Islet precursor cell (in vitro differentiated cells): ENCODE measurements around the gene FANCI.

Experiments
- DNase-seq: peaks from one replicate; pipeline ENCODE4 v3.0.0-alpha.2; 2018

Gene FANCI

GRCh38 chr15:89334510-89335297 lies 90.9 kb downstream of the FANCI start, which contains the start of gene POLG:
Gene POLG, minus strand, starts transcription at chr15:89334824. Its CDS starts 1,070 bp downstream, at chr15:89333754.
- peak; percentile 100 for DNase-seq

- peak; percentile 86 for DNase-seq
Measured at GRCh38 chr15:89335298-89336041, 91.7 kb downstream of the FANCI start.

GRCh38 chr15:89338036-89338435 lies 94.3 kb downstream of the FANCI start:
- no peak for DNase-seq

- DNase-seq, result no peak
Measured at GRCh38 chr15:89340573-89340972, 96.8 kb downstream of the FANCI start.

- no peak for DNase-seq
Measured at GRCh38 chr15:89341316-89342005, 97.7 kb downstream of the FANCI start.

GRCh38 chr15:89342840-89343239 lies 99.1 kb downstream of the FANCI start:
- DNase-seq, result no peak

GRCh38 chr15:89345248-89345647 lies 101.5 kb downstream of the FANCI start:
- no peak for DNase-seq

- peak; percentile 71 for DNase-seq
Measured at GRCh38 chr15:89346516-89347231, 102.9 kb downstream of the FANCI start.

GRCh38 chr15:89349206-89349558 lies 105.4 kb downstream of the FANCI start:
- no peak for DNase-seq

- DNase-seq, result no peak
Measured at GRCh38 chr15:89352476-89352875, 108.7 kb downstream of the FANCI start.

GRCh38 chr15:89353991-89354390 lies 110.2 kb downstream of the FANCI start:
- no peak for DNase-seq

GRCh38 chr15:89356634-89357298 lies 113.0 kb downstream of the FANCI start:
- DNase-seq, result no peak

- DNase-seq, result no peak
Measured at GRCh38 chr15:89358435-89358754, 114.6 kb downstream of the FANCI start.

GRCh38 chr15:89358755-89359439 lies 115.1 kb downstream of the FANCI start:
- peak; percentile 85 for DNase-seq

- DNase-seq, result no peak
Measured at GRCh38 chr15:89359471-89360293, 115.9 kb downstream of the FANCI start.

GRCh38 chr15:89360294-89360971 lies 116.7 kb downstream of the FANCI start:
- DNase-seq, result no peak

GRCh38 chr15:89361451-89362202 lies 117.8 kb downstream of the FANCI start:
- peak; percentile 91 for DNase-seq

- no peak for DNase-seq
Measured at GRCh38 chr15:89362203-89363101, 118.7 kb downstream of the FANCI start.

GRCh38 chr15:89363133-89363532 lies 119.4 kb downstream of the FANCI start:
- DNase-seq, result no peak
